NCI-H2029 (cell line): ENCODE results near the gene BAHD1.
"Not testable (repeated sequence)": the region's sequence is repeated elsewhere in the genome, so short reads cannot be mapped to it uniquely, and the experiment has no call there.

ENCODE experiments used
- DNase-seq: peaks from one replicate; lab custom pipeline; 2025; lab: John Stamatoyannopoulos, UW

The BAHD1 gene

DNA sequence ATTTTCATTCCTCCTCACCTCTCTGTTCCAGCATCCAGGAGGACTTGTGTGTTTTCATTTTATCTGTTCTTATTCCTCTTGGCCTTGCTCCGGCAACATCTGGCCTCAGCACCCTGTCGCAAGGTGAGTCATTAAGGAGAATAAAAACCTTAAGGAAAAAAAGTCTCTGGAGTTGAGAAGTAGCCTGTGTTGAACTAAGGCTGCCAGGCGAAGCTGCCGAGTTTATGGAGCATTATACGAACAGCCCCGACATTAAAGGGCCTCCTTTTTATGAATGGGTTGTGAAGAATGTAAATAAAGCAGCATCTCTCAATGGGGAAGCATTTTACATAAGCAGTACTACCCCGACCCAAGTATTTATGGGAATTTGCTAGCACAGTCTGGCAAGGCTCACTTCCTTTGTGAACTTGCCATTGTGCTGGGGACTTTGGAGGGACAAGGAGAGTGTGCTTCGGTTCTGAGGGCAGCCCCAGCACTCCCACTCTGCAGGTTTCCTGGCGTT lies 4.7 kb downstream of the BAHD1 start:
- DNase-seq: no peak

GRCh38 chr15:40446144-40446543 lies 5.4 kb downstream of the BAHD1 start:
- no peak for DNase-seq

DNA sequence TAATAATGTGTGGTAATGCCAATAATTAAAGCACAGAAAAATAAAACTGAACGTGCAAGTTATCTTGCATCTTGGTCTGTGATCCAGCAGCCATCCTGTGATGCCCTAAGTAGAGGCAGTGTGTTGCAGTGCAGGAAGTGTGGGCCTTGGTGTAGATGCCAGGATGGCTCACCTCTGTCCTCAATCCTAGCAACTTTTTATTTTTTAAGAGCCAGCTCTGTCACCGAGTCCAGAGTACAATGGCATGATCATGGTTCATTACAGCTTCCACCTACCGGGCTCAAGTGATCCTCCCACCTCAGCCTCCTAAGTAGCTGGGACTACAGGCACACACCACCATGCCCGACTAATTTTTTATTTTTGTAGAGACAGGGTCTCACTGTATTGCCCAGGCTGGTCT lies 7.6 kb downstream of the BAHD1 start:
- DNase-seq: no peak

GRCh38 chr15:40449275-40449674 lies 8.5 kb downstream of the BAHD1 start:
- DNase-seq: no peak

DNA sequence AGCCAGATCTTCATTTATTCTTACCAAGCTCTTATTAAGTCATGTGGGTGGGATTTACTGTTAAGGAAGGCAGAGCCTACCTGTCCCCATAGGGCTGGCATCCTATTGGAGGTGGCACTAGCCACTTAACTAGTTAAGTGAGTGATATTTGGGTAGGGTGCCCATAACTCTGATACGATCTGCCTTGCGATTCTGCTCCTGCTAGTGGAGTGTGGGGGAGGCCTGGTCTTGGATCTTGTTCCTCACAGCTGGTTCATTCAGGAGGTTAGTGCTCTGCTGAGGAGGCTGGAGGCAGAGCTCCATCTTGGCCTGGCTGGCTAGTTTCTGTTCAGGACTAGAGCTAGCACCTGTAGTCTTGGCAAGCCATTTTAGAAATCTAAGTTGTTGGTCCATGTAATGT lies 9.3 kb downstream of the BAHD1 start:
- DNase-seq: no peak

DNA sequence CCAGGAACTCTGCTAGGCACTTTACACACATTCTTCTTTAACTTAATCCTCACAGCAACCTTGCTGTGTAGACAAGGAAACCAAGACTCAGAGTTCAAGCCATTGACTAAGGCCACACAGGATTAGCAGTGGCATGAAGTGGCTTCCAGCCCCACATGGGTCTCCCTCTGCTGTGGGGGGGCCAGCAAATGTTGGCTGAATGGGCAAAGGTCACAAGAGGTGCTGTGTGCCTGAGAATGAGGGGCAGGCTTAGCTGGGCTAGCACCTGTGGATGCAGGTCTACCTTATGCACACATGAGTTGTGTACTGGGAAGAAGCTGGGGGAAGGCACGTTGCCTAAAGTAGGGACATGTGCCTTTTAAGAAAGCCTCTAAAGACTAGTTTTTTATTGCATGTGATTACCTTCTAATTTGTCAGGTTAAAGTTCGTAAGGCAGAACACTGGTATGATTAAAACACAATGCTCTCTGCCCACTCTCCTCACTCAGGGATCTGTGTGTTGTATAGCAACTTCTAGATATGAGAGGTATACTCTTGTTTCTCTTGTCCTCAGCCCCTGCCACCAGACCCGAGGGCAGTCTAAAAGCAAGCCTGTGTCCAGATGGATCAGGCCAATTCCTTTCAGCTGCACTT lies 10.9 kb downstream of the BAHD1 start:
- DNase-seq: no peak

GRCh38 chr15:40452296-40453090 lies 11.7 kb downstream of the BAHD1 start:
- no peak for DNase-seq

GRCh38 chr15:40453941-40454340 lies 13.2 kb downstream of the BAHD1 start:
- DNase-seq: not testable (repeated sequence)

GRCh38 chr15:40454904-40455391 lies 14.2 kb downstream of the BAHD1 start:
- no peak for DNase-seq

- DNase-seq: no peak
Observed at GRCh38 chr15:40456299-40456712, 15.6 kb downstream of the BAHD1 start.

GRCh38 chr15:40456738-40457137 lies 16.0 kb downstream of the BAHD1 start:
- DNase-seq: no peak

- DNase-seq: no peak
Observed at GRCh38 chr15:40458495-40459371, 18.0 kb downstream of the BAHD1 start.

GRCh38 chr15:40459391-40460015 lies 18.8 kb downstream of the BAHD1 start:
- DNase-seq: no peak

- DNase-seq: no peak
Observed at GRCh38 chr15:40460404-40460803, 19.7 kb downstream of the BAHD1 start.

GRCh38 chr15:40461958-40462357 lies 21.2 kb downstream of the BAHD1 start:
- no peak for DNase-seq

- DNase-seq: no peak
Observed at GRCh38 chr15:40463279-40463678, 22.5 kb downstream of the BAHD1 start.

DNA sequence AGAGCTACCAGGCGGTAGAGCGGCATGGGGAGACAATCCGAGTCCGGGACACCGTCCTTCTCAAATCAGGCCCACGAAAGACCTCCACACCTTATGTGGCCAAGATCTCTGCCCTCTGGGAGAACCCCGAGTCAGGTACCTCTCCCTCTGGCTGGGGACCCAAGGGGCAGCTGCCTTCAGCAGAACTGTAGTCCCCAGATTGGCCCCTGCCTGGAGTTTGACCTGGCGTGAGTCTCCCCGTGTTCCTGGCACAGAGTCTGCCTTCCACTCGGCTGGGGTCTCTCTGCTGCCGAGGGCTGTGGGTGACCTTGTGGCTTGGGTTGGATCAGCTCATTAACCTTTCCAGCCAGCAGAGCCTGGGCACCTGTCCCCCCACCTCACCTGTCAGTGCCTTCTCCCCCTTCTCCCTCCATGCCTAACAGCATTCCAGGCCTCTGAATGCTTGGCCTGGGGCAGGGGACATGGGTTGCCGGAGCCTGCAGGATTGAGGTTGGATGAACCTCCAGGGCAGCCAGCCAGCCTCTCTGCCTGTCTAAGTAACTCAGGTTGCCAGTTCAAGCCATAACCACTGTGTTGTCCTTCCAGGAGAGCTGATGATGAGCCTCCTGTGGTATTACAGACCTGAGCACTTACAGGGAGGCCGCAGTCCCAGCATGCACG lies 23.3 kb downstream of the BAHD1 start:
- no peak for DNase-seq

- DNase-seq: no peak
Observed at GRCh38 chr15:40464595-40465185, 23.9 kb downstream of the BAHD1 start.

DNA sequence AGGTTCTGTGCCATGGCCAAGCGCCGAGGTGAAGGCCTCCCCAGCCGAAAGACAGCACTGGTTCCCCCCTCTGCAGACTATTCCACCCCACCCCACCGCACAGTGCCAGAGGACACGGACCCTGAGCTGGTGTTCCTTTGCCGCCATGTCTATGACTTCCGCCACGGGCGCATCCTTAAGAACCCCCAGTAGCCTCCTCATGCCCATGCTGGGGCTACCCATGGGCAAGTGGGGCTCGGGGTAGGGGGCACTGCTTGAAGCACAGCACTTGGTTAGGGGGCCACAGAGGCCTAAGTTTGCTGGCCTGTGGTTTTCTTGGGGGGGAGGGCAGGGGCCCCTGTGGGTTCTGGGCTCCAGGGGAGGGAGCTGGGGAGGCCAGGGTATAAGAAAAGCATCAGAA lies 25.2 kb downstream of the BAHD1 start:
- DNase-seq: no peak

DNA sequence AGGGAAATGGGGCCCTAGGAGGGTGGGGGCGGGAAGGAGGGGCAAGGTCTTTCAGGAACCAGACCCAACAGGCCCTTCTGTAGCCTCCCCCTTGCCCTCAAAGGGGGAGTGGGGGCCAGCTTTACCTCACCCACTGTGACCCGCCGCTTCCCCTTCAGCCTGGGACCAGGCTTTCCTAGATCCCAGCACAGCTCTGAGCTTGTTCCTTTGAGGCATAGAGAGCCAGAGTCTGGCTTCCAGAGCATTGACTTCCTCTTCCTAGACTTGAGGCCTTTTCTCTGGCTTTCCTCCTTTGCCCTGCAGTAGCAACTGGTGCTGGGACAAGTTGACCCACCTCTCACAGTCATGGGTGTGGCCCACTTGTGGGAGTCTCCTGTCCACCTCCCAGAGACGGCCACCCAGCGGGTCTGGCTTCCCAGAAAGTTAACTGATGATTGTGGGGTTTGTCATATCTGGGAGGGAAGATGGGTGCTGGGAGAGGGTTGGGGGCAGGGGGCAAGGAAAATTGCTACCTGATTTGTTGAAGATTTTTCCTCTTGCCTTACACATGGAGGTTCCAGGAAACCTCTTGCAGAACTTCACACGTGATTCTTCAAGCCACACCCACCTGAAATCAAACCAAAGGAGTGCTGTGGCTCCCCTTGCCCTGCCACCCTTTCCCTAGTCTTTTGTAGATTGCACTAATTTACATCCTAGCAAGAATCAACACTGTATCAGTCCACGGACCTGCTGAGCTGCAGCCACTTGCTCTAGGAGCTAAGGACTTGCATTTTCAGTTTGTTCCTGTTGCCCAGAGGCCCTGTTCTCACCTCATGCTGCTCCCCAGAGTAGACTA lies 25.9 kb downstream of the BAHD1 start:
- no peak for DNase-seq
